Measurements from ENCODE around the gene RELL2. TPM values are rescaled to one million over a fixed set of nuclear protein-coding genes. Genes with fewer than 3 reads are reported as not detected.
A peak's percentile ranks its signal among the peaks of the same experiment; 100 is the strongest.

RELL2 gene
- total RNA-seq, 1 experiment from 2014 or later = 5.8 TPM

- peaks cover 72% of the 10 kb centered on the region for H3K36me3 ChIP-seq
- H3K4me3 ChIP-seq = no peak overlapping the region
- H3K27ac ChIP-seq = no peak overlapping the region
- H3K27me3 ChIP-seq (replicated peaks) = no peaks in the 10 kb centered on the region
- H3K4me1 ChIP-seq (replicated peaks) = no peaks in the 10 kb centered on the region; the same call in 1 of the 2 replicates
- 0 out of 2 replicates have a peak, but pooled peaks cover 3% of the 10 kb centered on the region for H3K9me3 ChIP-seq (replicated peaks)
- no peak for DNase-seq (ENCODE audit: low read depth in 1 of 2, low spot score in 2 of 2)
These were observed 29.5 kb downstream of the RELL2 start for GRCh38 chr5:141665995-141666940.

- Histone ChIP-seq H3K9me3 (replicated peaks) (0 out of 2 replicates have a peak, but pooled peaks cover 3% of the 10 kb centered on the region), H3K4me3 (no peak overlapping the region), H3K27ac (no peak overlapping the region), H3K27me3 (replicated peaks) (no peaks in the 10 kb centered on the region), H3K36me3 (peaks cover 72% of the 10 kb centered on the region), H3K4me1 (replicated peaks) (no peaks in the 10 kb centered on the region; the same call in 1 of the 2 replicates)
- DNase-seq (ENCODE audit: low read depth in 1 of 2, low spot score in 2 of 2) = no peak
These were observed 31.9 kb downstream of the RELL2 start for GRCh38 chr5:141668601-141669265.

GRCh38 chr5:141669520-141669919 is 32.7 kb downstream of the RELL2 start:
- H3K4me1 ChIP-seq (replicated peaks) = no peaks in the 10 kb centered on the region; the same call in 1 of the 2 replicates
- peaks cover 71% of the 10 kb centered on the region for H3K36me3 ChIP-seq
- H3K9me3 ChIP-seq (replicated peaks) = 0 out of 2 replicates have a peak, but pooled peaks cover 3% of the 10 kb centered on the region
- H3K27ac ChIP-seq = no peak overlapping the region
- DNase-seq (ENCODE audit: low read depth in 1 of 2, low spot score in 2 of 2) = no peak
- no peaks in the 10 kb centered on the region for H3K27me3 ChIP-seq (replicated peaks)
- no peak overlapping the region for H3K4me3 ChIP-seq

- 0 out of 2 replicates have a peak, but pooled peaks cover 3% of the 10 kb centered on the region for H3K9me3 ChIP-seq (replicated peaks)
- no peak overlapping the region for H3K4me3 ChIP-seq
- peaks cover 75% of the 10 kb centered on the region for H3K36me3 ChIP-seq
- H3K4me1 ChIP-seq (replicated peaks) = no peaks in the 10 kb centered on the region; the same call in 1 of the 2 replicates
- no peak for DNase-seq (ENCODE audit: low read depth in 1 of 2, low spot score in 2 of 2)
- H3K27ac ChIP-seq = no peak overlapping the region
- H3K27me3 ChIP-seq (replicated peaks) = no peaks in the 10 kb centered on the region
These were observed 35.5 kb downstream of the RELL2 start for GRCh38 chr5:141672071-141672840.

- DNase-seq (ENCODE audit: low read depth in 1 of 2, low spot score in 2 of 2) = no peak
- Histone ChIP-seq H3K4me3 (no peak overlapping the region), H3K36me3 (peaks cover 80% of the 10 kb centered on the region), H3K9me3 (replicated peaks) (0 out of 2 replicates have a peak, but pooled peaks cover 3% of the 10 kb centered on the region), H3K27ac (no peak overlapping the region), H3K27me3 (replicated peaks) (no peaks in the 10 kb centered on the region), H3K4me1 (replicated peaks) (no peaks in the 10 kb centered on the region; the same call in 1 of the 2 replicates)
These were observed 36.3 kb downstream of the RELL2 start for GRCh38 chr5:141672841-141673813.

GRCh38 chr5:141674747-141675146 is 38.0 kb downstream of the RELL2 start:
- no peak overlapping the region for H3K27ac ChIP-seq
- no peak overlapping the region for H3K4me3 ChIP-seq
- no peaks in the 10 kb centered on the region; the same call in 1 of the 2 replicates for H3K4me1 ChIP-seq (replicated peaks)
- H3K36me3 ChIP-seq = peaks cover 82% of the 10 kb centered on the region
- no peaks in the 10 kb centered on the region for H3K9me3 ChIP-seq (replicated peaks)
- no peak for DNase-seq (ENCODE audit: low read depth in 1 of 2, low spot score in 2 of 2)
- H3K27me3 ChIP-seq (replicated peaks) = no peaks in the 10 kb centered on the region

- no peak for DNase-seq (ENCODE audit: low read depth in 1 of 2, low spot score in 2 of 2)
These were observed 38.9 kb downstream of the RELL2 start for GRCh38 chr5:141675672-141676071.

GRCh38 chr5:141677415-141677814 is 40.6 kb downstream of the RELL2 start:
- H3K9me3 ChIP-seq (replicated peaks) = no peaks in the 10 kb centered on the region
- no peaks in the 10 kb centered on the region for H3K27me3 ChIP-seq (replicated peaks)
- H3K4me1 ChIP-seq (replicated peaks) = peaks cover 20% of the 10 kb centered on the region
- no peak for DNase-seq (ENCODE audit: low read depth in 1 of 2, low spot score in 2 of 2)
- H3K4me3 ChIP-seq = no peak overlapping the region
- H3K36me3 ChIP-seq = peaks cover 67% of the 10 kb centered on the region
- H3K27ac ChIP-seq = no peak overlapping the region

More at GRCh38 chr5:141675672-141676071, 38.9 kb downstream of the RELL2 start:
- no peaks in the 10 kb centered on the region for H3K27me3 ChIP-seq (replicated peaks)
- H3K9me3 ChIP-seq (replicated peaks) = no peaks in the 10 kb centered on the region
- peaks cover 82% of the 10 kb centered on the region for H3K36me3 ChIP-seq
- H3K4me3 ChIP-seq = no peak overlapping the region
- no peak overlapping the region for H3K27ac ChIP-seq
- H3K4me1 ChIP-seq (replicated peaks) = peaks cover 6% of the 10 kb centered on the region

GRCh38 chr5:141680178-141680577 is 43.4 kb downstream of the RELL2 start:
- peaks cover 27% of the 10 kb centered on the region for H3K4me1 ChIP-seq (replicated peaks)
- no peaks in the 10 kb centered on the region for H3K27me3 ChIP-seq (replicated peaks)
- peak overlapping the region; percentile 79; the same call in 1 of the 2 replicates for H3K27ac ChIP-seq
- H3K9me3 ChIP-seq (replicated peaks) = no peaks in the 10 kb centered on the region
- no peak for DNase-seq (ENCODE audit: low read depth in 1 of 2, low spot score in 2 of 2)
- H3K36me3 ChIP-seq = peaks cover 45% of the 10 kb centered on the region
- no peak overlapping the region for H3K4me3 ChIP-seq

GRCh38 chr5:141680751-141681201 is 44.0 kb downstream of the RELL2 start:
- peak; percentile 79 to 89 for DNase-seq (ENCODE audit: low read depth in 1 of 2, low spot score in 2 of 2)
- Histone ChIP-seq H3K4me3 (peak overlapping the region; percentile 49), H3K27me3 (replicated peaks) (no peaks in the 10 kb centered on the region)

GRCh38 chr5:141681295-141681694 is 44.5 kb downstream of the RELL2 start:
- DNase-seq (ENCODE audit: low read depth in 1 of 2, low spot score in 2 of 2) = no peak
- Histone ChIP-seq H3K27ac (peak overlapping the region; percentile 79), H3K9me3 (replicated peaks) (no peaks in the 10 kb centered on the region), H3K4me1 (replicated peaks) (peaks cover 27% of the 10 kb centered on the region), H3K4me3 (peak overlapping the region; percentile 49), H3K27me3 (replicated peaks) (no peaks in the 10 kb centered on the region), H3K36me3 (peaks cover 39% of the 10 kb centered on the region)

More at GRCh38 chr5:141680751-141681201, 44.0 kb downstream of the RELL2 start:
- peaks cover 44% of the 10 kb centered on the region for H3K36me3 ChIP-seq
- H3K27ac ChIP-seq = peak overlapping the region; percentile 79
- H3K9me3 ChIP-seq (replicated peaks) = no peaks in the 10 kb centered on the region
- peaks cover 27% of the 10 kb centered on the region for H3K4me1 ChIP-seq (replicated peaks)

Measured in SJSA1 (cell line).